KBM-7 (cell line): ENCODE data around the gene POU5F1.
A peak's percentile ranks its signal among the peaks of the same experiment; 100 is the strongest.
"Not testable (repeated sequence)": the region's sequence is repeated elsewhere in the genome, so short reads cannot be mapped to it uniquely, and the experiment has no call there.

ENCODE experiments used
- DNase-seq: peaks from one replicate; pipeline ENCODE4 v3.0.0-alpha.2; 2015
- in situ Hi-C: fragments of 300-500 bp; cut with MboI; formaldehyde crosslinking; loops from 2 replicates; pipeline ENCODE4 v1.14.3; 2020; ENCODE audit warnings: low sequenced_read_pairs, low pct_unique_long_range_greater_than_20kb, mixed read lengths

POU5F1 gene

DNA sequence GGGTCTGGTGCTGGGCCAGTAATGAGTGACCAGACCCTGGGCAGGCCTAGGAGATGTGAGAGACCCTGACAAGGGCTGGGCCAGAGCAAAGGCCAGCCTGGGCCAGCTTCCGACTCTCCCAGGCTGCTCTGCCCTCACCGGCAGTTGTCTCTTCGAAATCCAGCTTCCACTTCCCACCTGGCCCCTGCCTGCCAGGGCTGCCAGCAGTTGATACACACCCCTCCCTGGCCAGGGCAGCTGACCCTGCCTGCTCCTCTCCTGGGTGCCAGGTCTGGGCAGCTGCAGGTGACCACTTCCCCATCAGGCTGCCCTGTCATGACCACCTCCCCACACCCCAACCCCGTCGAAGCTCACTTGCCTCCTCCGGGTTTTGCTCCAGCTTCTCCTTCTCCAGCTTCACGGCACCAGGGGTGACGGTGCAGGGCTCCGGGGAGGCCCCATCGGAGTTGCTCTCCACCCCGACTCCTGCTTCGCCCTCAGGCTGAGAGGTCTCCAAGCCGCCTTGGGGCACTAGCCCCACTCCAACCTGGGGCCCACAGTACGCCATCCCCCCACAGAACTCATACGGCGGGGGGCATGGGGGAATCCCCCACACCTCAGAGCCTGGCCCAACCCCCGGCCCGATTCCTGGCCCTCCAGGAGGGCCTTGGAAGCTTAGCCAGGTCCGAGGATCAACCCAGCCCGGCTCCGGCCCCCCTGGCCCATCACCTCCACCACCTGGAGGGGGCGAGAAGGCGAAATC lies 453 bp downstream of the POU5F1 start:
- DNase-seq, in situ Hi-C loops: not testable (repeated sequence)

GRCh38 chr6:31169123-31169857 lies 1.2 kb downstream of the POU5F1 start:
- in situ Hi-C loops: no loop called here
- no peak for DNase-seq

- DNase-seq: no peak
- in situ Hi-C loops: no loop called here
Observed at GRCh38 chr6:31168606-31169005, 1.9 kb downstream of the POU5F1 start.

DNA sequence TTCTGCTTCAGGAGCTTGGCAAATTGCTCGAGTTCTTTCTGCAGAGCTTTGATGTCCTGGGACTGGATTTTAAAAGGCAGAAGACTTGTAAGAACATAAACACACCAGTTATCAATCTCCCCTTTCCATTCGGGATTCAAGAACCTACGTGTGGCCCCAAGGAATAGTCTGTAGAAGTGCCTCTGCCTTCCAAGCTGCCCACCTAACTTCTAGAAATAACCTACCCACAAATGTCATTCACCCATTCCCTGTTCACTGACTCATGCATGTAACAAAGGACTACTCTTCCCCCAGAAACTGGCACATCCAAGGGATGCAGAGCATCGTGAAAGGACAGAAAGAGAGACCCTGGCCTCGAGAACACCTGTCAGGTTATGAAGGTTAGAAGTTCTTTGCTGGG lies 4.5 kb downstream of the POU5F1 start:
- in situ Hi-C loops: no loop called here
- DNase-seq: no peak

GRCh38 chr6:31165064-31165832 lies 5.2 kb downstream of the POU5F1 start:
- DNase-seq, in situ Hi-C loops: not testable (repeated sequence)

- DNase-seq: not testable (repeated sequence)
Observed at GRCh38 chr6:31164475-31165063, 5.9 kb downstream of the POU5F1 start.

GRCh38 chr6:31163922-31164321 lies 6.6 kb downstream of the POU5F1 start:
- in situ Hi-C loops: no loop called here
- DNase-seq: no peak

More at GRCh38 chr6:31164475-31165063, 5.9 kb downstream of the POU5F1 start:
- in situ Hi-C loops: not testable (repeated sequence)

GRCh38 chr6:31162463-31163165 lies 7.9 kb downstream of the POU5F1 start:
- in situ Hi-C loops: no loop called here
- DNase-seq: no peak

- no peak for DNase-seq
- in situ Hi-C loops: no loop called here
Observed at GRCh38 chr6:31161216-31162126, 9.0 kb downstream of the POU5F1 start.

DNA sequence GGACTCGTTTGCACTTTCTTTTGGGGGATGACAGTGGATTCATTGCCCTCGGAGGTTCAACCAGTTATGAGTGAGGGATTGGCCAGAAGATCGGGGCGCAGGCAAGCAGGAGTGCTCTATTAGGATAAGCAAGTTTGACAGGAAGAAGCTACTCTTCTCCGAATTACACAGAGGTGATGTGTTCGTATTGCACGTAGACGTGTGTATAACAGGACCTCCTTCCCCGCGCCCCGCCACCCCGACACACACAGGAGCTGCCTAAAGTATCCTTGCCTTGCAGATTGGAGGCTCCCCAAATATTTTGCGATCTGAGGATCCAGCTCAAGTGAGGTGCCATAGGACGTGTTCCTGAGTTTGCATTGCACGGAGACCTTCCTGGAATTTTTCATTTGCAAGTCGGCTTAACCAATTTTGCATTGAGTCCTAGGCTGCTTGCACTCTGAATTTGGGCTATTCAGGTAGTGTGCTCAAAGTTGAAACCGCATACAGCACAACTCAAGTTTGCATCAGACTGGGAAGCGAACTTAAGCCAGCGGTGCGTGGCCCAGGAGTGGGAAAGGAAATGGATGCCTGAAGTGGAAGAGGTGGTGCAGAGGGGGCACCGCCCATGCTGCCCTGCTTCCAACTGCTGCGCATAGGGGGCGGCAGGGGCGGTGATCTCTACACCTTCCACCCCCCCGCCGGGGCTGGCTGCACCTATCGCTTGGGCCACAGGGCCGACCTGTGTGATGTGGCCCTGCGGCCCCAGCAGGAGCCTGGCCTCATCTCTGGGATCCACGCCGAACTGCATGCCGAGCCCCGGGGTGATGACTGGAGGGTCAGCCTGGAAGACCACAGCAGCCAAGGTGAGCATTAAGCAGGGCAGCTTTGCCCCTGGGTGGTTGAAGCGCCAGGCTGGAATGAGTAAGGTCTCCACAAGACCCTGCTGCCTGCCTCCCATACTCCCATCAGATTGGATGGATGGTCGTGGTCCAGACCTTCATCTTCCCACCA lies 11.3 kb downstream of the POU5F1 start:
- DNase-seq: peak; percentile 35
- in situ Hi-C loops: no loop called here

GRCh38 chr6:31158140-31158862 lies 12.2 kb downstream of the POU5F1 start, which contains the start of gene TCF19:
TSS of gene TCF19 (plus strand) at chr6:31158589. CDS start at chr6:31159470, 881 bp downstream.
- in situ Hi-C loops: no loop called here

GRCh38 chr6:31157513-31158139 lies 12.9 kb downstream of the POU5F1 start, which contains the start of gene CCHCR1:
TSS of gene CCHCR1 (minus strand) at chr6:31157802. CDS start at chr6:31157600, 202 bp downstream.
- in situ Hi-C loops: no loop called here
- DNase-seq: no peak

More at GRCh38 chr6:31158140-31158862, 12.2 kb downstream of the POU5F1 start, which contains the start of gene TCF19:
- peak; percentile 100 for DNase-seq

- DNase-seq: no peak
- in situ Hi-C loops: no loop called here
Observed at GRCh38 chr6:31156641-31157040, 13.8 kb downstream of the POU5F1 start.

DNA sequence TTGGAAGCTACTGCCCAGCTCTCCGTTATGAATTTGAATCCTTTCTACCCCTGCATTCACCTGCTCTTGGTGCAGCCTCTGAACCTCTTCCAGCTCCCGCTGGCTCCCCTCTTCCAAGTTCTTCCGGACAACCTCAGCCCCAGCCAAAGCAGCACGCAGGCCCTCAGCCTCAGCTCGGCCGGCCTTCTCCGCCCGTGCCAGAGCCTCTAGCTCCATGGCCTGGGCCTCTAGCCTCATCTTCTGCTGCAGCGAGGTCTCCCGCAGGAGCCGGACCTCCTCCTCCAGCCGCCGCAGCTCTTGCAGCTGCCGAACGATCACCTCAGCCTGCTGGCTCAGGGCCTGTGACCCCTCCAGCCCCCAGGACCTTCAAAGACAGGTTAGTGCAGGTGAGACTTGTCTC lies 16.0 kb downstream of the POU5F1 start:
- in situ Hi-C loops: no loop called here
- DNase-seq: no peak

DNA sequence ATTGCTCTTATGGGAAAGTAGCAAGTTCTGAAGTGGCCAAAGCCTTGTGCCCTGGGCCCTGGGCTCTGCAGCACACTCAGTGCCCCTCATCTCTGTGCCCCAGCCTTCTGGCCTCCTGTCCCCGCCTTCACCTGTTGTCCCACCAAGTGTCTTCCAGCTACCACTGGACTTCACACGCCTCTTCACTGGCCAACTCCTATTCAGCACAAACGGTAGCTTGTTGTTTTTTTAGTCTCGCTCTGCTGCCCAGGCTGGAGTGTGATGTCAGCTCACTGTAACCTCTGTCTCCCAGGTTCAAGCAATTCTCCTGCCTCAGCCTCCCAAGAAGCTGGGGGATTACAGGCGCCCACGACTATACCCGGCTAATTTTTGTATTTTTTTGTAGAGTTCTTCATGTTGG lies 17.7 kb downstream of the POU5F1 start:
- DNase-seq: no peak
- in situ Hi-C loops: no loop called here
